ENCODE measurements around the gene NMRK1.

Gene NMRK1

GRCh38 chr9:75063556-75064305, 24.2 kb downstream of the NMRK1 start:
- H3K27ac ChIP-seq: no peak overlapping the region
- no peak for TF ChIP-seq CTCF (conservative IDR thresholded peaks at IDR 0.05)

- H3K27ac ChIP-seq: no peak overlapping the region
- no peak for TF ChIP-seq CTCF (conservative IDR thresholded peaks at IDR 0.05)
These were observed 26.8 kb downstream of the NMRK1 start for GRCh38 chr9:75061169-75061568.

GRCh38 chr9:75054368-75055001, 33.5 kb downstream of the NMRK1 start:
- TF ChIP-seq CTCF (conservative IDR thresholded peaks at IDR 0.05): no peak
- no peak overlapping the region for H3K27ac ChIP-seq

- H3K27ac ChIP-seq: no peak overlapping the region
- TF ChIP-seq CTCF (conservative IDR thresholded peaks at IDR 0.05): no peak
These were observed 34.1 kb downstream of the NMRK1 start for GRCh38 chr9:75053869-75054268.

GRCh38 chr9:75051285-75051684, 36.7 kb downstream of the NMRK1 start:
- no peak overlapping the region for H3K27ac ChIP-seq
- TF ChIP-seq CTCF (conservative IDR thresholded peaks at IDR 0.05): no peak

GRCh38 chr9:75047506-75047905, 40.4 kb downstream of the NMRK1 start:
- TF ChIP-seq CTCF (conservative IDR thresholded peaks at IDR 0.05): no peak
- no peak overlapping the region for H3K27ac ChIP-seq

GRCh38 chr9:75046725-75047345, 41.1 kb downstream of the NMRK1 start:
- no peak for TF ChIP-seq CTCF (conservative IDR thresholded peaks at IDR 0.05)
- no peak overlapping the region for H3K27ac ChIP-seq

Measured in VCaP (cell line).